Stimulated activated CD4-positive, alpha-beta T cell treated with anti-CD3 and anti-CD28 coated beads, TNF-alpha, amount 100 ng/mL, for 1 hour (primary cell): ENCODE data around the gene TBC1D13.

Source experiments
- DNase-seq, 3 donors: peaks; one replicate each; pipeline ENCODE4 v3.0.0-alpha.2; 2020; ENCODE audit warnings: low read depth in 3 of 3, low spot score in 1 of 3

Gene TBC1D13

GRCh38 chr9:128820665-128821583 lies 33.9 kb downstream of the TBC1D13 start:
- DNase-seq, result no peak

DNA sequence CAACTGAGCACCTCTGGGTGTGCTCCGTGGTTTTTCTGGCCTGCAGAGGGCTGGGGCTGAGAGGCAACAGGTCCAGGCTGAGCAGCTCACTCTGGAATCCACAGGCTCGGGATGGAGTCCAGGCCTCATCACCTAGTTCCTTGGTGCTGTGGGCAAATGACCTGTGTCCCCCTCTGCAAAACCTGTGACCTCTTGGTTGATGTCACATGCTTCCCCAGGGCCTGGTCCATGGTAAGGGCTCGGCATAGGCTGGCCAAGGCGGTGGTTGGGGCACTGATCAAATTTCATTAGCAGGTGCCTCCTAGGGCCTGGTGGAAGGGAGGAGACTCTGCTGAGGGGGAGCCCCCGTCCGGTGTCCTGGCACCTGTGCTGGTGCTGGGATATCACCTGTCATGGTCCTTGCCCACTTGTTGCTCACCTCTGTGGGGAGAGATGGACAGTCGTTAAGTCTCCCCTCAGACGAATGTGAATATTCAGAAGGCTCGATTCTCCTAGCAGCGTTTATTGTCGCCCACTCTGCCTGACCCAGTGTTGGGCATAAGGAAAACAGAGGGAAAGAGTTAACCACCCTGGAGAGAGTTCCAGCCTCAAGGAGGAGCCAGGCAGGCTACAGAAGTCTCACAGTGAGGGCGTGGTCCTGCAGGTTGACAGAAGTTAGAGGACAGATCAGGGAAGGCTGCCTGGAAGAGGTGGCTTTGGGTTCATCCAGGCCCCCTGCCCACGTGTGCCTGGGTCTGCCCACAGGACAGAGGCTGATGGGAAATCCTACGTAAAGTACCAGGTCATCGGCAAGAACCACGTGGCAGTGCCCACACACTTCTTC lies 34.7 kb downstream of the TBC1D13 start:
- DNase-seq, result no peak

- no peak for DNase-seq
These were observed 35.5 kb downstream of the TBC1D13 start for GRCh38 chr9:128822407-128823042.

- DNase-seq, result no peak
These were observed 36.4 kb downstream of the TBC1D13 start for GRCh38 chr9:128823362-128823902.

- no peak for DNase-seq
These were observed 36.9 kb downstream of the TBC1D13 start for GRCh38 chr9:128823903-128824406.

- DNase-seq, result no peak
These were observed 37.9 kb downstream of the TBC1D13 start for GRCh38 chr9:128824911-128825310.

- DNase-seq, result no peak
These were observed 39.1 kb downstream of the TBC1D13 start for GRCh38 chr9:128825923-128826700.

GRCh38 chr9:128828267-128828666 lies 41.2 kb downstream of the TBC1D13 start:
- DNase-seq, result no peak

- DNase-seq, result no peak
These were observed 41.8 kb downstream of the TBC1D13 start for GRCh38 chr9:128828719-128829452.

- DNase-seq, result peak; percentile 77 to 92 (median 83)
These were observed 42.6 kb downstream of the TBC1D13 start, which contains the start of gene SPOUT1 for GRCh38 chr9:128829477-128830251. Gene SPOUT1, minus strand, starts transcription at chr9:128829794. Its CDS starts 14 bp downstream, at chr9:128829780.

GRCh38 chr9:128833696-128834095 lies 46.6 kb downstream of the TBC1D13 start:
- no peak for DNase-seq

GRCh38 chr9:128835246-128836210 lies 48.5 kb downstream of the TBC1D13 start:
- no peak for DNase-seq

DNA sequence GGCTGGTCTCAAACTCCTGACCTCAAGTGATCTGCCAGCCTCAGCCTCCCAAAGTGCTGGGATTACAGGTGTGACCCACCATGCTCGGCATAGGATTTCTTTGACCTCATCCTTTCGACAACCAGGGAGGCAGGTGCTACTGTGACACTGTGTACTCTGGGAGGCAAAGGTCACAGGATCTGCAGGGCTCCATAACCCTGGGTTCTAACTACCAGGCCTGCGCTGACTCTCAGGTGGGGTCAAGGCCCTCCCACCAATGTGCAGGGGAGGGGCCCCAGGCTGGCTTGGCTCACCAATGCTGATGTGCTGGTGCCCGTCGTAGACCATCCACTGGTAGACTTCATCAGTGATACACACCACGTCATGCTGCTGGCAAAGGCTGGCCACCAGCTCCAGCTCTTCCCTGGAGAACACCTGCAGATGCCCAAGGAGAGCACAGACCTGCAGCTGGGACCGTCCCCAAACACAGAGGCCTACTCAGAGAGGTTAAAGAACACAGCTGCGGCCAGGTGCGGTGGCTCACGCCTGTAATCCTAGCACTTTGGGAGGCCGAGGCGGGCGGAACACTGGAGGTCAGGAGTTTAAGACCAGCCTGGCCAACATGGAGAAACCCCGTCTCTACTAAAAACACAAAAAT lies 49.6 kb downstream of the TBC1D13 start:
- DNase-seq, result no peak

- no peak for DNase-seq
These were observed 51.3 kb downstream of the TBC1D13 start for GRCh38 chr9:128838338-128838737.

- DNase-seq, result no peak
These were observed 53.5 kb downstream of the TBC1D13 start for GRCh38 chr9:128840524-128840923.

GRCh38 chr9:128841694-128842492 lies 54.8 kb downstream of the TBC1D13 start:
- no peak for DNase-seq
